ENCODE results near the gene HERPUD2. TPM values are rescaled to one million over a fixed set of nuclear protein-coding genes. Genes with fewer than 3 reads are reported as not detected.

The HERPUD2 gene
- polyA plus RNA-seq, 1 donor (not counting 4 experiments of a cell fraction or from before 2014, with no cell fraction given), result 43.6 TPM

DNA sequence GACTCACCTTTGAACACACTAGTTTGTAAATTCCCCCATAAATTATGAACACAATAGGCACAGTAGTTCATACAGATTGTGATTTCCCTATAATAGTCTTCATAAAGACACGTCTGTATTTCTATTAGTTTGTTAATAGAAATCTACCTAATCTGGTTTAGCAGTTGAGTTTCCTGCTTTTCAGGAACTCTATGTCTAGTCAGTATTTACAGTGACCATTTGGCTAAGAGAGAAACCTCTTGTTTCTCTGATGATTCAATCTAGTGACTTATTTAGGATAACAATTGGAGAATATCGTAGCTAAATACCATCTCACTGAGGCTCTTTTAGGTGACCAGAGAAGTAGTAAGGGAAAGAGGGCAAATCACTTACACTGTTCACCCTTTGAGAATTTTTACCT lies 5.9 kb upstream of the HERPUD2 start:
- TF ChIP-seq CTCF (optimal IDR thresholded peaks at IDR 0.05 in 1 of 3, IDR thresholded peaks at IDR 0.05 in 1 of 3, conservative IDR thresholded peaks at IDR 0.05 in 1 of 3; ENCODE audit: extremely low read depth in 1 of 3, insufficient read depth in 2 of 3, low read length in 3 of 3) (no peak), EZH2 (IDR thresholded peaks at IDR 0.05; ENCODE audit: low read length) (no peak)
- Histone ChIP-seq H3K9ac (ENCODE audit: control insufficient read depth, extremely low read depth, insufficient read depth, low read length) (no peak overlapping the region), H3K27me3 (ENCODE audit: control insufficient read depth, extremely low read depth, insufficient read depth, low read length) (no peaks in the 10 kb centered on the region), H3K4me1 (ENCODE audit: control insufficient read depth, extremely low read depth, insufficient read depth, low read length) (peaks cover 32% of the 10 kb centered on the region), H4K20me1 (ENCODE audit: control insufficient read depth, extremely low read depth, insufficient read depth, low read length) (no peaks in the 10 kb centered on the region), H3K9me1 (ENCODE audit: control insufficient read depth, extremely low read depth, insufficient read depth, low read length) (no peaks in the 10 kb centered on the region), H3K4me2 (ENCODE audit: control insufficient read depth, extremely low read depth, insufficient read depth, low read depth, low read length) (no peak overlapping the region), H3K79me2 (ENCODE audit: control insufficient read depth, insufficient read depth, low read length) (peaks cover 4% of the 10 kb centered on the region), H3K27ac (ENCODE audit: control insufficient read depth, insufficient read depth, low read length) (no peak overlapping the region), H3K36me3 (ENCODE audit: control insufficient read depth in 2 of 2, extremely low read depth in 1 of 2, insufficient read depth in 2 of 2, low read length in 2 of 2) (peaks cover 0 to 5% of the 10 kb centered on the region in 2 experiments), H2AFZ (ENCODE audit: control insufficient read depth, low read length) (no peak overlapping the region), H3K4me3 (ENCODE audit: control insufficient read depth in 2 of 3, extremely low read depth in 1 of 3, insufficient read depth in 2 of 3, low read depth in 1 of 3, low read length in 3 of 3) (no peak overlapping the region), H3K9me3 (ENCODE audit: control insufficient read depth, low read depth, low read length) (no peaks in the 10 kb centered on the region)
- no peak for DNase-seq (ENCODE audit: low read depth, low spot score)
- no peak for FAIRE-seq
- dilution Hi-C loops (cut with MboI; ENCODE audit: extremely low pct_ligation_motif_present, low sequenced_read_pairs), result loop anchor here (25.0 kb wide), 1 partner anchor 111 kb away; the partner anchor contains the start of gene SEPTIN7

DNA sequence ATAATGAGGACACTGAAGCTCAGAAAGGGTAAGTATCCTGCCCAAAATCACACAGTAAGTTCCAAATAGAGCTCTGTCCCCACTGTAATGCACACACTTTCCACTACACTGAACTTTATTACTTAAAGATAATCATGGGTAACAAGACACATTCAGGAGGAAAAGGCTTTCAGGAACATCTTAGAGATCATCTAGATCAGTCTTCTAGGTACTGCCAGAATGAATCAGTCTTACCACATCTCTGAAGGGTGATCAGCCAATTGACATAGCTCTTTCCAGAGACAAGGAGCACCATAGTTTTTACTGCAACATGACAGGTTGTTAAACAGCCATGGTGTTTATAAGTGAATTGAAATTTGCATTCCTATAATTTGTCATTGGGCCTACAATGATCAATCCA lies 5.4 kb upstream of the HERPUD2 start:
- Histone ChIP-seq H2AFZ (ENCODE audit: control insufficient read depth, low read length) (no peak overlapping the region), H3K9me1 (ENCODE audit: control insufficient read depth, extremely low read depth, insufficient read depth, low read length) (no peaks in the 10 kb centered on the region), H3K9me3 (ENCODE audit: control insufficient read depth, low read depth, low read length) (no peaks in the 10 kb centered on the region), H3K79me2 (ENCODE audit: control insufficient read depth, insufficient read depth, low read length) (peaks cover 10% of the 10 kb centered on the region), H3K4me2 (ENCODE audit: control insufficient read depth, extremely low read depth, insufficient read depth, low read depth, low read length) (no peak overlapping the region), H4K20me1 (ENCODE audit: control insufficient read depth, extremely low read depth, insufficient read depth, low read length) (no peaks in the 10 kb centered on the region), H3K4me3 (ENCODE audit: control insufficient read depth in 2 of 3, extremely low read depth in 1 of 3, insufficient read depth in 2 of 3, low read depth in 1 of 3, low read length in 3 of 3) (no peak overlapping the region), H3K27ac (ENCODE audit: control insufficient read depth, insufficient read depth, low read length) (no peak overlapping the region), H3K27me3 (ENCODE audit: control insufficient read depth, extremely low read depth, insufficient read depth, low read length) (no peaks in the 10 kb centered on the region), H3K9ac (ENCODE audit: control insufficient read depth, extremely low read depth, insufficient read depth, low read length) (no peak overlapping the region), H3K4me1 (ENCODE audit: control insufficient read depth, extremely low read depth, insufficient read depth, low read length) (peaks cover 34% of the 10 kb centered on the region), H3K36me3 (ENCODE audit: control insufficient read depth in 2 of 2, extremely low read depth in 1 of 2, insufficient read depth in 2 of 2, low read length in 2 of 2) (peaks cover 0 to 5% of the 10 kb centered on the region in 2 experiments)
- no peak for TF ChIP-seq EZH2 (IDR thresholded peaks at IDR 0.05; ENCODE audit: low read length)
- no peak for TF ChIP-seq CTCF (optimal IDR thresholded peaks at IDR 0.05 in 1 of 3, IDR thresholded peaks at IDR 0.05 in 1 of 3, conservative IDR thresholded peaks at IDR 0.05 in 1 of 3; ENCODE audit: extremely low read depth in 1 of 3, insufficient read depth in 2 of 3, low read length in 3 of 3)
- dilution Hi-C loops (cut with MboI; ENCODE audit: extremely low pct_ligation_motif_present, low sequenced_read_pairs), result loop anchor here (25.0 kb wide), 1 partner anchor 112 kb away; the partner anchor contains the start of gene SEPTIN7
- FAIRE-seq (no peak), DNase-seq (ENCODE audit: low read depth, low spot score) (no peak)
